ENCODE data around the gene DMAC1.

DMAC1 gene

GRCh38 chr9:7782400-7783120, 17.0 kb downstream of the DMAC1 start:
- DNase-seq, result no peak

GRCh38 chr9:7780261-7780988, 19.2 kb downstream of the DMAC1 start:
- DNase-seq, result no peak

GRCh38 chr9:7778851-7779600, 20.6 kb downstream of the DMAC1 start:
- no peak for DNase-seq

- no peak for DNase-seq
Observed at GRCh38 chr9:7777771-7778170, 21.8 kb downstream of the DMAC1 start.

GRCh38 chr9:7770111-7770510, 29.5 kb downstream of the DMAC1 start:
- no peak for DNase-seq

DNA sequence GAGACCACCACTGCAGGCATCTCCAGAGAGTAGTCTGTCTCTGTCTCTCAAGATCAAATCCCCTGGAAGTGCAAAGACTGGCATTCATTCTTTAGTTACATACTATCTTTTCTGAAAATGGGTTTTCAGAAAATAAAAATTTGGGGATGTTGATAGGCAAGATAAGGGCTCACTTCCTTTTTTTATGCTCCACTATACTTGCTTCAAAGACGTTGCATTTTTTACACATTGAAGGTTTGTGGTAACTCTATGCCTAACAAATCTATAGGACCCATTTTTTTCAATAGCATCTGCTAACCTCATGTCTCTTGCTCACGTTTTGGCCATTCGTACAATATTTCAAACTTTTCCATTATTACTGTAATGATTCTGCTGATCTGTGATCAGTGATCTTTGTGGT, 37.0 kb downstream of the DMAC1 start:
- DNase-seq, result no peak

GRCh38 chr9:7760014-7760415, 39.6 kb downstream of the DMAC1 start:
- no peak for DNase-seq

GRCh38 chr9:7756088-7756487, 43.5 kb downstream of the DMAC1 start:
- no peak for DNase-seq

- no peak for DNase-seq
Observed at GRCh38 chr9:7752481-7752880, 47.1 kb downstream of the DMAC1 start.
